Fibroblast of skin of abdomen (primary cell): ENCODE results near the gene RMDN2.
"Not testable (repeated sequence)": the region's sequence is repeated elsewhere in the genome, so short reads cannot be mapped to it uniquely, and the experiment has no call there.

ENCODE experiments used
- DNase-seq: peaks from one replicate; pipeline ENCODE4 v3.0.0-alpha.2; 2013

Gene RMDN2

DNA sequence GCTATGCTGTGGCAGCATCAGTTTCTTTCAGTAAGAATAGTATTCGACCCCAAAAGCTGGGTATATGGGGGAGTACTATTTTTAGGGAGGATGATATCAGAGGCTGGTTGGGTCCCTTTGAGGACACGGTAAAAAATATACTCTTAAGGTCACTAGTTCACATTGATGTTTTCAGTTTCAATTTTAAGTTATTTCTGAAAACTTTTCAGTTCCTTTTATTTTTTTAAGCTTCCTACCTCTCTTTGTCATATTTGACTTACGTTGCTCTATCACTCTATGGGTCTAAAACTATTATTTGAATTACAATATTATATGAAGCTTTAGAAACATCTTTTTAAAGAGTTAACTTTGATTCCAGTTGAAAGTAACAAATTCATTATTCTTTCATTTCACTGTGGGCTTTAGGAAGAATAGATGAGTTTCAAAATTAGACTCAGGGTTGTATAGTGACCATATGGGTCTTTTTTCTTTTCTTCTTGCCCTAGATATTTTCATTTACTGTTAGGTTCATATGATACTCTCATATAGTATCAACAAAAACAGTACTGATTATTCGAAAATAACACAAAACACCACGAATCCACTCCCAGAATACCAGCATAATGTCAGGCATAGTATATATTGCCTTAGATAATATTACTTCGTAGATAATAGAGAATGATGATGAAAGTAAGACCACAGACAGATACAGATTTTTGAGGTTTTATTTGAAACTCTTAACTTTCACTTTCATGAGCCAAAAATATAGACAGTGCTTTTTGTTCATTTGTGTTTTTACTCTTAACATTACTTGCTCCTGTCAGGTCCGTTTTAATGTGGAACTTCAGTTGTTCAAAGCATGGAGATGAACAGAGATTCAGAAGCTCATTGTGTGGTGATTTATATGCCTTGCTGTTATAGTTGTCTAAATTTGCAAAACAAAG lies 9.8 kb downstream of the RMDN2 start:
- DNase-seq: no peak

DNA sequence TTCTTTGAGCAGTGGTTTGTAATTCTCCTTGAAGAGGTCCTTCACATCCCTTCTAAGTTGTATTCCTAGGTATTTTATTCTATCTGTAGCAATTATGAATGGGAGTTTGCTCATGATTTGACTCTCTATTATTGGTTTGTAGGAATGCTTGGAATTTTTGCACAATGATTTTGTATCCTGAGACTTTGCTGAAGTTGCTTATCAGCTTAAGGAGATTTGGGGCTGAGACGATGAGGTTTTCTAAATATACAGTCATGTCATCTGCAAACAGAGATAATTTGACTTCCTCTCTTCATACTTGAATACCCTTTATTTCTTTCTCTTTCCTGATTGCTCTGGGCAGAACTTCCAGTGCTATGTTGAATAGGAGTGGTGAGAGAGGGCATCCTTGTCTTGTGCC lies 12.5 kb downstream of the RMDN2 start:
- DNase-seq: not testable (repeated sequence)

DNA sequence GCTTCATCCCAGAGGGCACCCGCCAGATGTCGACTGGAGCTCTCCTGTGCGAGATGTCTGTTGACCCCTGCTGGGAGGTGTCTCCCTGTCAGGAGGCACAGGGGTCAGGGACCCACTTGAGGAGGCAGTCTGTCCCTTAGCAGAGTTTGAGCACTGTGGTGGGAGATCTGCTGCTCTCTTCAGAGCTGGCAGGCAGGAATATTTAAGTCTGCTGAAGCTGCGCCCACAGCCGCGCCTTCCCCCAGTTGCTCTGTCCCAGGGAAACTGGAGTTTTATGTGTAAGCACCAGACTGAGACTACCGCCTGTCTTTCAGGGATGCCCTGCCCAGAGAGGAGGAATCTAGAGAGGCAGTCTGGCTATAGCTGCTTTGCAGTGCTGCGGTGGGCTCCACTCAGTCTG lies 16.2 kb downstream of the RMDN2 start:
- DNase-seq: not testable (repeated sequence)

DNA sequence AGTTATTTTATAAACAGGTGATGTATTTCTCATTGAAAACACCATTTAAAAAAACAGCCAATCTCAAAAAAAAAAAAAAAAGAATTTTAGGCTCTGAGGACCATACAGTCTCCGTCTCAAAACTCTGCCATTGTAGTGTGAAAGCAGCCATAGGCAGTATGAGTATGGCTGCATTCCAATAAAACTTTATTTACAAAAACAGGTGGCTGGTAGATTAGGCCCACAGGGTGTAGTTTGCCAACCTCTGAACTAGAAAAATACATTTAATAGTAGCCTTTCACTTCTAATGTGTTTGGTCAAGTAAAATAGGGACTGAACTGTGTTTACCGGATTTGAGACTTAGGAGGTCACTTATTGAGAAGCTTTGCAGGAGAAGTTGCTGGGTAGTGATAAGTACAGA lies 19.2 kb downstream of the RMDN2 start:
- DNase-seq: no peak

DNA sequence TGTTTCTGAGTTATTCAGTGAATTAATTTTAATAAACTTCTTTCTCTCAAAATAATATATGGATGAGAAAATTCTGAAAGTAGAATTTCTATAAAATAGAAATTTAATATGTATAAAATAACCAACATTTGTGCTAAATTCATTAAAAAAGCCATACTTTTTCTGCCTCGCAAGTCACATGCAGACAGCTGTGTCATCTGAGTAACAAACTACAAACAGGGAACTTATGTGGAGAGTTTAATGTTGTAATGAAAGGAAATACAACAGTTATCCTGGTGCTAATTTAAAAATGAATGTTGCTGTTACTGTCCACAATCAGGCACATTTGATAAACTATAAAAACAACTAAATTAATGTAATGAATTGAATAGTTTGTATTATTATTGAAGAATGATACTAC lies 22.2 kb downstream of the RMDN2 start:
- no peak for DNase-seq

DNA sequence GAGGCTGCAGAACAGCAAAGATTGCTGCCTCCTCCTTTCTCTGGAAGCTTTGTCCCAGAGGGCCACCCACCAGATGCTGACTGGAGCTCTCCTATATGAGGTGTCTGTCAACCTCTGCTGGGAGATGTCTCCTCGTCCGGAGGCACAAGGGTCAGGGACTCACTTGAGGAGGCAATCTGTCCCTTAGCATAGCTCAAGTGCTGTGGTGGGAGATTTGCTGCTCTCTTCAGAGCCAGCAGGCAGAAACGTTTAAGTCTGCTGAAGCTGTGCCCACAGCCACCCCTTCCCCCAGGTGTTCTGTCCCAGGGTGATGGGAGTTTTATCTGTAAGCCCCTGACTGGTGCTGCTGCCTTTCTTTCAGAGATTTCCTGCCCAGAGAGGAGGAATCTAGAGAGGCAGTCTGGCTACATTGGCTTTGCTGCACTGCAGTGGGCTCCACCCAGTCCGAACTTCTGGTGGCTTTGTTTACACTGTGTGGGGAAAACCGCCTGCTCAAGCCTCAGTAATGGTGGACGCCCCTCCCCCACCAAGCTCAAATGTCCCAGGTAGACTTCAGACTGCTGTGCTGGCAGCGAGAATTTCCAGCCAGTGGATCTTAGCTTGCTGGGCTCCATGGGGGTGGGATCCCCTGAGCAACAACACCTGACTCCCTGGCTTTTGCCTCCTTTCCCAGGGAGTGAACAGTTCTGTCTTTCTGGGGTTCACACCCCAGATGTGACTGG lies 37.1 kb downstream of the RMDN2 start:
- not testable (repeated sequence) for DNase-seq

DNA sequence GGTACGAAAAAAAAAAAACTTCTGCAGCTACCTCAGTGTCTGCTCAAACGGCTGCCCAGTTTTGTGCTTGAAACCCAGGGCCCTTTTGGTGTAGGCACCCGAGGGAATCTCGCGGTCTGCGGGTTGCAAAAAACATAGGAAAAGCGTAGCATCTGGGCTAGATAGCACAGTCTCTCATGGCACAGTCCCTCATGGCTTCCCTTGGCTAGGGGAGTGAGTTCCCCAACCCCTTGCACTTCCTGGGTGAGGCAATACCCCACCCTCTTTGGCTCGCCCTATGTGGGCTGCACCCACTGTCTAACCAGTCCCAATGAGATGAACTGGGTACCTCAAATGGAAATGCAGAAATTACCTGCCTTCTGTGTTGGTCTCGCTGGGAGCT lies 37.6 kb downstream of the RMDN2 start:
- not testable (repeated sequence) for DNase-seq

DNA sequence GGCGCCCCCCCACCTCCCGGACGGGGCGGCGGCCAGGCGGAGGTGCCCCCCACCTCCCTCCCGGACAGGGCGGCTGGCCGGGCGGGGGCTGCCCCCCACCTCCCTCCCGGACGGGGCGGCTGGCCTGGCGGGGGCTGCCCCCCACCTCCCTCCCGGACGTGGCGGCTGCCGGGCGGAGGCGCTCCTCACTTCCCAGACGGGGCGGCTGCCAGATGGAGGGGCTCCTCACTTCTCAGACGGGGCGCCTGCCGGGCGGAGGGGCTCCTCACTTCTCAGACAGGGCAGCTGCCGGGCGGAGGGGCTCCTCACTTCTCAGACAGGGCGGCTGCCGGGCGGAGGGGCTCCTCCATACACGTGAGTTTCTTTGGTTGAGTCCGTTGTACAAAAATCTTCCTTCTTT lies 38.8 kb downstream of the RMDN2 start:
- DNase-seq: not testable (repeated sequence)

DNA sequence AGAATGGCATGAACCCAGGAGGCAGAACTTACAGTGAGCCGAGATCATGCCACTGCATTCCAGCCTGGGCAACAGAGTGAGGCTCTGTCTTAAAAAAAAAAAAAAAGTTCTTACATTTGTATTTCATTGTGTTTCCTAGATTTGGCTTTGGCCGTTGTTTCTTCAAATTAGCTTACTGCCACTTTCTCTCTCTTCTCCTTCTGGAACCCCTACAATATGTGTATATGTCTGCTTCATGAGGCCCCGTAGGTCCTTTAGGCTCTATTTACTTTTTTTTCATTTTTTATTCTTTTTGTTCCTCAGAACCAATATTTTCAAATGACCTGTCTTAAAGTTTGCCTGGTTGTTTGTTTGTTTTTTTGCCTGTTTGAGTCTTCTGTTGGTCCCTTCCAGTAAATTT lies 41.2 kb downstream of the RMDN2 start:
- no peak for DNase-seq

DNA sequence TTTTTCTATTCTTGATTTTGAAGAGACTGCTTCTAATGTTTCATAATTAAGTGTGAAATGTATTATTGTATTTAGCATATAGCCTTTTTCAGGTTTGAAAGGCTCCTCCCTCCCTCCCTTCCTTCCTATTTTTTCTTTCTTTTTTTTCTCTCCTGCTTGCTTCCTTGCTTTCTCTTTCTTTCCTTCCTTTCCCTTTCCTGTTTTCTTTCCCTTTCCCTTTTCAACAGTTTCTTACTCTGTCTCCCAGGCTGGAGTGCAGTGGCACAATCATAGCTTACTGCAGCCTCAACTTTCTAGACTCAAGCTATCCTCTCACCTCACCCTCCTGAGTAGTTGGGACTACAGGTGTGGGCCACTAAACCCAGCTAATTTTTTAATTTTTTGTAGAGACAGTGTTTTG lies 44.6 kb downstream of the RMDN2 start:
- no peak for DNase-seq

DNA sequence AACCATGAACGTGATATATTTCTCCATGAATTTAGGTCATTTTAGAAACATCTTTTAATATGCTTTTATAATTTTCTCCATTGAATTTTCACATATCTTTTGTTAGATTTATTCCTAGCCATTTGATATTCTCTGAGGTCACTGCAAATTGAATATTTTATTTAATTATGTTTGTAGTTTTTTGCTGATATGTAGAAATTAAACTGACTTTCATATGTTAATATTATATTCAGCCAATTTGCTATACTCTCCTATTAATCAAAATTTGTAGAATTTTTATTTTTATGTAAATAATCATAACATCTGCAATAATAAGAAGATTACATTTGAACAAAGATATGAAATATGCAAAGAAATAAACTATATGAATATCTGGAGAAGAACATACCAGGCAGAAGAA lies 46.9 kb downstream of the RMDN2 start:
- DNase-seq: no peak

DNA sequence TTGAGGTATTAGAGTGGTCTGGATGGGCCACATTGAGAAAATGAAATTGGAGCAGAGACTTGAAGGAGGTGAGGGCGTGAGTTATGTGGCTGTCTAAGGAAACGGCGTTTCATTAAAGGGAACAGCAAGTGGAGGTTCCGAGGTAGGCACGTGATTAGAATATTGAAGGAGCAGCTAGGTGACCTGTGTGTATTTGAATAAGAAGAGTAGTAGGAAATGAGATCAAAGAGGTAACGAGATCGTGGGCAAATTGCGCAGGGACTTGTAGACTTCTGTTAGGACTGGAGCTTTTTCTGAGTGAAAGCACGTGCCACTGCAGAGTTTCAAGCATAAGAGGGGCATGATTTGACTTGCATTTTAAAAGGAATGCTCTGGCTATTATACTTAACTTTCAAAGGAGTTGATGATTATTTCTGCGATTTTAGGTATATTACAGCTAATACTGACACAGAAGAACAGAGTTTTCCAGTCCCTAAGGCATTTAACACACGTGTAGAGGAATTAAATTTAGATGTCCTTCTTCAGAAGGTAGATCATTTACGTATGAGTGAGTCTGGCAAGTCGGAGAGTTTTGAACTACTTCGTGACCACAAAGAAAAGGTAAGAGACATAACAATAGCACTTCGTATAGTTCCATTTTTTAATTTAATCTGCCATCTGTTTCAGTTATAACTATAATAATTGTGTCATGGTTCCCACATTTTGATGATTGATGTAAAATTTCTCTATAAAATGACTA lies 48.7 kb downstream of the RMDN2 start:
- no peak for DNase-seq

DNA sequence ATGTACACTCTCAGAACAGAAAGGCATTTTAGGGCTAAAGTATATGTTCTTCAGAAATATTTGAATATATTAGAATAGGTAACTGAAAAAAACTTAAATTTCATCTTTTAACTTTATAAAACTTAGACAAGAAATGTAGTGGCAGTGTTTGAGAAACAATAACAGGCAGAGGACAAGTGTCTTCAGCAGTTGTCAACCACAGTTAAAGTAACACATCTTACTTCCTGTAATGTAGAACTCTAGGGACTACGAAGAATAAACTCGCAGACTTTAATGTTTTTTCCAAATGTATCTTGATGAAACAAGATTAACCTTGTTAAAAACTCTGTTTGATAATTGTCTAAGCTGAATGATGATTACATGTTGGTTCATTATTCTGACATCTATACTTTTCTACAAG lies 50.7 kb downstream of the RMDN2 start:
- no peak for DNase-seq

DNA sequence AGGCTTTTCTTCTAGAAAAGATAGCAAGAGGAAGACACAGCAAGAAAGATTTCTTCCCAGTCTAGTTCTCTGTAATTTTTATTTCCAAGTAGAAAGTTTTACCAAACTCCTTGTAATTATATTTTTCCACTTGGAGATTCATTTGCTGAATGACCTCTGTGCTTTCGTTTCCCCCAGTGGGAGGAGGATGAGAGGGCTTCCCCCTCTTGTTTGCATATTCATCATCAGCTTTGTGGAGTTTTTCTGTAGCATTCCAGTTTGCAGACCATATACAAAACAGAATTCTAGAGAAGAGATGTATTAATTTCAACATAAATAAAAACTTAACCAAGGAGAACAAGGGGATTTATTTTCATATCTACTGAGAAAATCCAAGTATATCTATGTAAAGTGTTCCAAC lies 51.3 kb downstream of the RMDN2 start:
- DNase-seq: no peak

DNA sequence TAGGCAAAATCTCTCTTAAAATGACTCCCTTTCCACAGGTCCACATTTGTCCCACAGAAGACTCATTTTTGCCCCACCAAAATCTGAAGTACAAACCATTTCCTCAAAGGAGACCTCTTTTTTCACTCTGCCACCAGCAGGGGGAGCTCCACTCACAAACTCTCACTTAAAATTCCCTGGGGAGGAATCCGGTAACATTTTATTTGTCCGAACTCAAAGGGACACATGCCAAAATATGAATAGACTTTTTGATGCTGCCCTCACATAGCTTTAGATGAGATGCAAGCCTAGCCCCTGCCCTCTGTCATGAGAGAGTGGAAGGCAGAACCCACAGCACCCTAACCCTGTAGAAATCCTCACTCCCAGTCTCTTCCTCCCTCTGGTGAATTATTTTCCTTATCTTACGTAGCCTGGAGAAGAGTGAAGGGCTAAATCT lies 57.1 kb downstream of the RMDN2 start:
- peak; percentile 69 for DNase-seq

DNA sequence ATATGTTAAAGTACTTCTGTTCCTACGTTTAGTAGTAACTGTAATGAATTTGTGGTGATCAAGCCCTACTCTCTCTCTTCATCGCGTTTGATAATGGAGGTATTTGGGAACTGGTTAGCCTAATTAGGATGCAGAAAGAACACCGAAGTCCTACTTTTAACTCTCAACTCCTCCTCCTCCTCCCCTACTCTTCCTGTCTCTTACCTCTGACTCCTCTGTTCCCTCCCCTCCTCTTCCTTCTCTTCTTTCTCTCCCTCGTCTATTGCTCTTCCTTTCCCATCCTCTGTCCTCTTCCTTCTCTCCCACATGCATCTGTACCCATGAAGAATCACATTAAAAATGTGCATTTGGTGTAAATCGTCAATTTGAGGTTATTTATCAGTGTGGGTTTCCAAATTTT lies 57.8 kb downstream of the RMDN2 start:
- no peak for DNase-seq

DNA sequence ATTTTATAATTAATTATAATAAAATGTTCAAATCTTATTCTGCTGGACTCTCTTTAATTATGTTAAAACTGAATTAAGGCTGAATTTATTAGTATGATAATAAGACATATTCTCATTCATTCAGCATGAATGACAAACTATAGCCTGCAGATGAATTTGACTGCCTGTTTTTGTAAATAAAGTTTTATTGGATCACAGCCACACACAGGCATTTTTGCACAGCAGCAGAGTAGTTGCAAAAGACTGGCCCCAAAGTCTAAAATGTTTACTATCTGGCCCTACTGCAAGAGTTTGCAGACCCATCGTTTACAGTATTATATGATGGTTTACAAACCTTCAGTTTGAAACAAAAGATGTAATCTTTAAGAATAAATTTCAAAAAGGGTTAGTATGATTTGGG lies 58.6 kb downstream of the RMDN2 start:
- DNase-seq: no peak

DNA sequence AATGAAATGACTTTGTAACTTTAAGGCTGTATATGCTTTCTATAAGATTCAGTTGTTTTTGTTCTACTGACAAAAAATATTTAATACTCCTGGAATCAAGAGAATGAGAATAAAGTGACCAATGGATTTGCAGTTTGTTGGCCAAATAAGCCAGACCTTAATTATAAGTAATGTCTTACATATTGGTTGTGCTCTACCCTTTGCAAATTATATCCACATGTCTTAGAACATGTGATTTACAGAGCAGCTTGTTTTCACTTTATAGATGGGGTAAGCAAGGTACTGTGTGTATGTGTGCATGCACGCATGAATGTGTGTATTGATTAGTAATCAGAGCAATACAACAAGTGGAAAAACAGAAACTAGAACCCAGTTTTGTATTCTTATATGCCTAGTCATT lies 59.1 kb downstream of the RMDN2 start:
- DNase-seq: no peak

DNA sequence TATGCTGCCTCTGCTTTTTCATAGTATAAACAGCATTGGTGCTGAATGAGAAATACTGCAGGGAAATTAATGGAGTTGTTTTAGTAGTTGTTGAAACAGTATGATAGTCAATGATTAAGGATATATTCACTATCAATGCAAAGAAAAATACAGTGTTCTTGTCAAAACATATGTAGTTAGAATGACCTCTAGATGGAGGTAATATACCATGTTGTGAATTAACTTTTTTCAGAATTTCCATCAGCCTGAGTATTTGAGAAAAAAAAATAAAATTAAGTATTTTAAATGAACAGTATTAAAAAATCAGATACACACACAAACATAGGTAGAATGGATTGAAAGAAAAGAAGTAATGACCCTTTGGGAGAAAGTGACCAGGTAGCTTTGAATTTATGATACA lies 59.5 kb downstream of the RMDN2 start:
- DNase-seq: peak; percentile 33

DNA sequence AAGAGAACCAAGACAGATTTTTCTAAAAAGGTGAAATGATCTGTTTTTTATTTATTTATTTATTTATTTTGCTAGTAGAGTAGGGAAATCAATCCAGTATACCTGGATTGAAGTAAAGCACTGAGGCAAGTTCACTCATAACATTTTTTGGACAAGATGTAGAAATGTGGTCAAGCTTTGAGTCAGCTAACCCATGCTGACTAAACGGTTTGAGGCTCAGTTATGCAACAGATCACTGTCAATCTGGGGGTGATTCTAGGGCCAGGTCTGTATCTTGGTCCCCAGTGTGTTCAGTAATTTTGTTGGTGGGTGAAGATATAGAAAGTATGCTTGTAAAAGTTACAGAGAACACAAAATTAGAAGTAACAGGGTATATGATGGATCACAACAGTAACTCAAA lies 60.2 kb downstream of the RMDN2 start:
- peak; percentile 79 for DNase-seq

DNA sequence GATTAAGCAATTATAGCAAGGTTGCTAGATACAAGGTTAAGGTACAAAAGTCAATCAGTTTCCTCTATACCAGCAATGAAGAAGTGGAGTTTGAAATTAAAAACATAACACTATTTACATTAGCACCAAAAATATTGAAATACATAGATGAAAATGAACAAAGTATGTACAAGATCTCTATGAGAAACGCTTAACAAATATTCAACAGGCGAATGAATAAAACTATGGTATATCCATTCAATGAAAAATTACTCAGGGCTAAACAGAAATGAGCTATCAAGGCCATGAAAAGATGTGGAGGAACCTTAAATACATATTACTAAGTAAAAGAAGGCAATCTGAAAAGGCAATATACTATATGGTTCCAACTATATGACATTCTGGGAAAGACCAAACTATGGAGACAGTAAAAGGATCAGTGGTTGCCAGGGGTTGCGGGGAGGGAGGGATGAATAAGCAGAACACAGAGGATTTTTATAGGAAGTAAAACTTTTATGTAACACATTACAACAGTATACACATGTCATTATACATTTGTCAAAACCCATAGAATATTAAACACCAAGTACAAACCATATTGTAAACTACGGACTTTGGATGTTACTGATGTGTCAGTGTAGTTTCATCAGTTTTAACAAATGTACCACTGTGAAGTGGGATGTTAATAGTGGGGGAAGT lies 62.1 kb downstream of the RMDN2 start:
- DNase-seq: no peak

DNA sequence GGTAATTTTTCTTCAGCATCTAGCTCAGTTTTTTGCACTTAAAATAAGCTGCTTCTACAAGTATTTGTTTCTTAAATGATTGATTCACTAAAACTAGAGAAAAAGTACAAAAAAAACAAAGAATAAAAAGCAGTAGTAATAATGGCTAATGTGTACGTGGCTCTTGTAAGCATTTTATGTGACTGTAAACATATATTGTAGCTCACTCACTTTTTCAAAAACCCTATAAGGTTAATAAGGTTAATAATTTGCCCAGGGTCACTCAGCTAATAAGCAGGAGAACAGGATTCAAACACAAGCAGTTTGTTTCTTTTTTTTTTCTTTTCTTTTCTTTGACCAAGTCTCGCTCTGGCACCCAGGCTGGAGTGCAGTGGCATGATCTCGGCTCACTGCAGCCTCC lies 67.5 kb downstream of the RMDN2 start:
- DNase-seq: no peak

DNA sequence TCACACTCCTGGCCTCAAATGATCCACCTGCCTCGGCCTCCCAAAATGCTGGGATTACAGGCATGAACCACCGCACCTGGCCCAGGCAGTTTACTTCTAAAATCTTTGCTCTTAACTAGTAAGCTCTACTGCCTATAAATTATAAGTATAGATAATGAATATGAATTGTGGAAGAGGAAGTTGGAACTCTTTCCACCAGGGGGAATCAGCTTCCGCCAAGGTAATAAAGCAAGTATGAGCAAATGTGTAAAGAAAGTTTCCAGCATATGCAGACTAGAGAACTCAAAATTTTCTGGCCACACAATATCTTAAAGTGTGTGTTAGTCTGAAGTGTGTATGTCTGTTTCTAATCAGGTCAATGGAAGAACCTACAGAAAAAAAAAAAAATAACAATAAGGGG lies 68.1 kb downstream of the RMDN2 start:
- DNase-seq: peak; percentile 60
